HCT116 (cell line): Measurements from ENCODE around the gene ITGBL1.

Experiments
- CEBPB ChIP-seq: IDR thresholded peaks from 2 replicates; pipeline ENCODE4 v1.6.1; 2012; ENCODE audit warnings: low read depth
- CTCF ChIP-seq, 3 experiments: fragments of 200-600 bp in 1 of 3; sonication (generic) in 1 of 3; IDR thresholded peaks in 2 of 3; conservative IDR thresholded peaks in 1 of 3; 2 replicates each; pipeline ENCODE4 v1.5.1; 2012 to 2017; ENCODE audit warnings: low read depth in 2 of 3, low read length in 2 of 3, antibody characterized with exemption in 1 of 3, borderline replicate concordance in 1 of 3, control low read depth in 1 of 3, mild to moderate bottlenecking in 1 of 3, mixed read lengths in 1 of 3, mixed run types in 1 of 3, moderate library complexity in 1 of 3; ENCODE audit not compliant: insufficient read depth in 1 of 3
- EGR1 ChIP-seq: IDR thresholded peaks from 2 replicates; pipeline ENCODE4 v1.6.1; 2012; ENCODE audit warnings: low read depth
- EZH2 ChIP-seq: fragments of 200-600 bp; sonication (generic); IDR thresholded peaks from 2 replicates; pipeline ENCODE4 v1.6.1; 2017; ENCODE audit warnings: antibody characterized with exemption, mixed run types
- EZH2phosphoT487 ChIP-seq: fragments of 200-600 bp; IDR thresholded peaks from 2 replicates; pipeline ENCODE4 v1.6.1; 2018; ENCODE audit warnings: antibody characterized with exemption, borderline replicate concordance
- POLR2A ChIP-seq: IDR thresholded peaks from 2 replicates; pipeline ENCODE4 v1.7.0; 2011; ENCODE audit warnings: borderline replicate concordance; ENCODE audit not compliant: insufficient read depth, insufficient read length; ENCODE audit errors: extremely low read depth
- TCF7L2 ChIP-seq: IDR thresholded peaks from 2 replicates; pipeline ENCODE4 v1.7.0; 2011; ENCODE audit warnings: borderline replicate concordance, inconsistent platforms; ENCODE audit not compliant: insufficient read depth, insufficient read length; ENCODE audit errors: extremely low read depth
- ZNF274 ChIP-seq: fragments of 200-500 bp; sonication (Bioruptor generic); IDR thresholded peaks from 2 replicates; pipeline ENCODE4 v1.6.1; 2014; ENCODE audit warnings: mild to moderate bottlenecking, low read depth, low read length, inconsistent platforms

GRCh38 chr13:101648766-101649487 is 196.5 kb downstream of the ITGBL1 start:
- TF ChIP-seq CTCF (IDR thresholded peaks at IDR 0.05 in 2 of 3, conservative IDR thresholded peaks at IDR 0.05 in 1 of 3; ENCODE audit: borderline replicate concordance in 1 of 3, insufficient read depth in 1 of 3, low read depth in 2 of 3, low read length in 2 of 3) (no peak), EZH2phosphoT487 (no peak), ZNF274 (no peak), POLR2A (no peak), TCF7L2 (no peak), EZH2 (no peak), EGR1 (no peak), CEBPB (no peak)
